MM.1S (cell line): ENCODE results near the gene FAM163A.

Source experiments
- DNase-seq: peaks from one replicate; pipeline ENCODE4 v3.0.0-alpha.2; 2015
- H2AFZ ChIP-seq: fragments of 300-600 bp; sonication (generic); 2 replicates; pipeline ENCODE4 v1.6.0; 2016; ENCODE audit warnings: antibody characterized with exemption, low read length
- H3F3A ChIP-seq: fragments of 300-600 bp; sonication (generic); 2 replicates; pipeline ENCODE4 v1.6.1; 2016; ENCODE audit warnings: mild to moderate bottlenecking, antibody characterized with exemption, low read length, moderate library complexity, mixed read lengths; ENCODE audit not compliant: insufficient read depth
- H3K27ac ChIP-seq: fragments of 300-600 bp; sonication (generic); 2 replicates; pipeline ENCODE4 v1.5.1; 2016; ENCODE audit warnings: mild to moderate bottlenecking, low read length
- H3K27me3 ChIP-seq: fragments of 300-600 bp; sonication (generic); replicated peaks from 2 replicates; pipeline ENCODE4 v1.6.0; 2016; ENCODE audit warnings: low read length; ENCODE audit not compliant: insufficient read depth
- H3K36me3 ChIP-seq: fragments of 300-600 bp; sonication (generic); replicated peaks from 2 replicates; pipeline ENCODE4 v1.6.1; 2016; ENCODE audit warnings: mild to moderate bottlenecking, low read length, mixed read lengths; ENCODE audit not compliant: insufficient read depth
- H3K4me1 ChIP-seq: fragments of 300-600 bp; sonication (generic); 2 replicates; pipeline ENCODE4 v1.6.1; 2016; ENCODE audit warnings: low read length, mixed read lengths
- H3K4me2 ChIP-seq: fragments of 300-600 bp; sonication (generic); 2 replicates; pipeline ENCODE4 v1.6.0; 2016; ENCODE audit warnings: low read depth, low read length
- H3K4me3 ChIP-seq: fragments of 300-600 bp; sonication (generic); 2 replicates; pipeline ENCODE4 v1.5.1; 2016; ENCODE audit warnings: low read length, mixed read lengths
- H3K79me2 ChIP-seq: fragments of 300-600 bp; sonication (generic); 2 replicates; pipeline ENCODE4 v1.6.1; 2016; ENCODE audit warnings: mixed run types, low read length, mixed read lengths
- H3K9ac ChIP-seq: fragments of 300-600 bp; sonication (generic); 2 replicates; pipeline ENCODE4 v1.6.1; 2016; ENCODE audit warnings: low read length, mixed read lengths
- H3K9me2 ChIP-seq: fragments of 300-600 bp; sonication (generic); replicated peaks from 2 replicates; pipeline ENCODE4 v1.6.1; 2016; ENCODE audit warnings: mild to moderate bottlenecking, low read length, mixed read lengths; ENCODE audit not compliant: insufficient read depth
- H3K9me3 ChIP-seq: fragments of 300-600 bp; sonication (generic); replicated peaks from 2 replicates; pipeline ENCODE4 v1.6.1; 2016; ENCODE audit warnings: mild to moderate bottlenecking, low read length, mixed read lengths; ENCODE audit not compliant: insufficient read depth
- H4K20me1 ChIP-seq: fragments of 300-600 bp; sonication (generic); 2 replicates; pipeline ENCODE4 v1.6.1; 2016; ENCODE audit warnings: mild to moderate bottlenecking, low read length, moderate library complexity, mixed read lengths; ENCODE audit not compliant: insufficient read depth
- EZH2 ChIP-seq: fragments of 300-600 bp; sonication (generic); optimal IDR thresholded peaks from 2 replicates; pipeline ENCODE3; 2017; ENCODE audit warnings: low read depth, mild to moderate bottlenecking, antibody characterized with exemption, low read length, mixed read lengths
- EZH2phosphoT487 ChIP-seq: fragments of 300-600 bp; sonication (generic); IDR thresholded peaks from 2 replicates; pipeline ENCODE4 v1.6.1; 2018; ENCODE audit warnings: antibody characterized with exemption, low read length
- TF ChIP-seq, protein P1 (sequence below): fragments of 300-600 bp; sonication (generic); IDR thresholded peaks from 2 replicates; pipeline ENCODE4 v1.5.1; 2016; ENCODE audit warnings: antibody characterized with exemption, low read length, mixed read lengths

FAM163A gene

DNA sequence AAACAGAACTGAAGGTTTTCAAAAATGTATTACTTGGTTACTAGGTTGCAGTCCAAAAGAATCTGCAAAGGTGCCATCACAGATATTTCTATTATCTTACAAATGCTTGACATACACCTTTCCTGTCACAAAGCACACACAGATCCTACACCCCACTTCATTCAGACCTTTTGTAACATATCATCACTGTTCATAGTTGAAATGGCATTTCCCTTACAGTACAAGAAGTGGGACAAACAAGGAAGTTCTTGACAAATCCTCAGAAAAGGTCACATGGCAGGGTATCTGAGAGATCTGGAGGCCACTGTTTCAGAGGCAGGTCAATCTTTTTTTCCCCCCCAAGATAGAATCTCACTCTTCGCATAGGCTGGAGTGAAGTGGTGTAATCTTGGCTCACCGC lies 113.2 kb downstream of the FAM163A start:
- H4K20me1 ChIP-seq, result no peaks in the 10 kb centered on the region
- no peaks in the 10 kb centered on the region for H3K9me2 ChIP-seq
- H3K4me3 ChIP-seq, result no peak overlapping the region
- H3K4me2 ChIP-seq, result no peak overlapping the region
- H3K27me3 ChIP-seq, result no peaks in the 10 kb centered on the region
- H3F3A ChIP-seq, result no peaks in the 10 kb centered on the region
- no peak for DNase-seq
- TF ChIP-seq EZH2phosphoT487 (no peak), EZH2 (no peak)
- TF ChIP-seq, protein P1, sequence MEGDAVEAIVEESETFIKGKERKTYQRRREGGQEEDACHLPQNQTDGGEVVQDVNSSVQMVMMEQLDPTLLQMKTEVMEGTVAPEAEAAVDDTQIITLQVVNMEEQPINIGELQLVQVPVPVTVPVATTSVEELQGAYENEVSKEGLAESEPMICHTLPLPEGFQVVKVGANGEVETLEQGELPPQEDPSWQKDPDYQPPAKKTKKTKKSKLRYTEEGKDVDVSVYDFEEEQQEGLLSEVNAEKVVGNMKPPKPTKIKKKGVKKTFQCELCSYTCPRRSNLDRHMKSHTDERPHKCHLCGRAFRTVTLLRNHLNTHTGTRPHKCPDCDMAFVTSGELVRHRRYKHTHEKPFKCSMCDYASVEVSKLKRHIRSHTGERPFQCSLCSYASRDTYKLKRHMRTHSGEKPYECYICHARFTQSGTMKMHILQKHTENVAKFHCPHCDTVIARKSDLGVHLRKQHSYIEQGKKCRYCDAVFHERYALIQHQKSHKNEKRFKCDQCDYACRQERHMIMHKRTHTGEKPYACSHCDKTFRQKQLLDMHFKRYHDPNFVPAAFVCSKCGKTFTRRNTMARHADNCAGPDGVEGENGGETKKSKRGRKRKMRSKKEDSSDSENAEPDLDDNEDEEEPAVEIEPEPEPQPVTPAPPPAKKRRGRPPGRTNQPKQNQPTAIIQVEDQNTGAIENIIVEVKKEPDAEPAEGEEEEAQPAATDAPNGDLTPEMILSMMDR, result no peak
- H3K4me1 ChIP-seq, result no peaks in the 10 kb centered on the region
- 0 out of 2 replicates have a peak, but pooled peaks cover 3% of the 10 kb centered on the region for H3K36me3 ChIP-seq
- H3K9ac ChIP-seq, result no peak overlapping the region
- no peak overlapping the region for H2AFZ ChIP-seq
- no peaks in the 10 kb centered on the region for H3K79me2 ChIP-seq
- H3K27ac ChIP-seq, result no peak overlapping the region
- H3K9me3 ChIP-seq, result no peaks in the 10 kb centered on the region

DNA sequence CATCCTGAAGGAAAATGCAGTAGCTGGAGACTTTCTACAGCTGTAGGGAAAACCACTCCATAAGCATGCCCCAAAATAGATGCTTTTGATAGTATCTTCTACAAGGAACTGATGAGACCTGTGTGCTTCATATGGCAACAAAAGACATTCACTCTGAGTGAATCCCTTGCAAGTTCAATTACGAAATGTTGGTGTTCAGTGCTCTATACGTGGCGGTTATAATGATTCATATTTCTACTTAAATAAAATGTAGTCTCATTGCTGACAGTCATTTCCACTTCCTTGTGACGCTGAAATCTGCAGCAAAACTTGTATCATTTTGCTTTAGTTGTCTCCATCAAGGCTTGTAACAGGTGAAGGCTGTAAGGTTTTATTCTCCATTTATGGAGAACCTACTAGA lies 113.9 kb downstream of the FAM163A start:
- Histone ChIP-seq H3K4me3 (no peak overlapping the region), H3K9me2 (no peaks in the 10 kb centered on the region), H3F3A (no peaks in the 10 kb centered on the region), H3K27me3 (no peaks in the 10 kb centered on the region), H3K9me3 (no peaks in the 10 kb centered on the region), H4K20me1 (no peaks in the 10 kb centered on the region), H3K79me2 (no peaks in the 10 kb centered on the region), H3K9ac (no peak overlapping the region), H3K36me3 (0 out of 2 replicates have a peak, but pooled peaks cover 3% of the 10 kb centered on the region), H3K4me2 (no peak overlapping the region), H2AFZ (no peak overlapping the region), H3K27ac (no peak overlapping the region), H3K4me1 (no peaks in the 10 kb centered on the region)
- TF ChIP-seq EZH2phosphoT487, result no peak
- TF ChIP-seq, protein P1, result no peak
- TF ChIP-seq EZH2, result no peak
- DNase-seq, result no peak

DNA sequence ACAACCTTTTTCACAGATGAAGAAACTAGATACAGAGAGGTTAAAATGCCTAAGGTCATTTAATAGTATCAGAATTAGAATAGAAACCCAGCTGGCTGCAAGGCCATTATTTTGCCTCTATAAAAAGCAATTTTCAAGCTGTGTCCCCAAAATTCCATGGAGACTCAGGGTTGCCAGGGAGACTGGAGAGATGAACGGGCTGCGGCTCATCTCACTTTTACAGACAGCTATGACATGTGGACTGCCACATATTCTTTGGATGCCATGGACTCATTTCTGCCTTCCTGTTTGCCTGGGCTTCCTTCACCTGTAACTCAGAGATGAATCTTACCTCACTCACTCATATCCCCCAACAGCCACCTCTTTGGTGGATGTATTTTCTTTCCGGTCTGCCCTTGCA lies 117.6 kb downstream of the FAM163A start:
- Histone ChIP-seq H3F3A (no peaks in the 10 kb centered on the region), H3K27ac (no peak overlapping the region), H2AFZ (no peak overlapping the region), H3K9me3 (no peaks in the 10 kb centered on the region), H3K27me3 (no peaks in the 10 kb centered on the region), H3K36me3 (peaks cover 5% of the 10 kb centered on the region; the same call in 1 of the 2 replicates), H3K9ac (no peak overlapping the region), H4K20me1 (no peaks in the 10 kb centered on the region), H3K4me1 (no peaks in the 10 kb centered on the region), H3K4me2 (no peak overlapping the region), H3K4me3 (no peak overlapping the region), H3K79me2 (no peaks in the 10 kb centered on the region), H3K9me2 (no peaks in the 10 kb centered on the region)
- TF ChIP-seq, protein P1, result no peak
- TF ChIP-seq EZH2phosphoT487 (no peak), EZH2 (no peak)
- DNase-seq, result no peak
